ENCODE data around the gene TBC1D13. TPM values are rescaled to one million over a fixed set of nuclear protein-coding genes. Genes with fewer than 3 reads are reported as not detected.

The TBC1D13 gene
- total RNA-seq, 1 experiment from 2014 or later = 5.9 TPM

- no peaks in the 10 kb centered on the region for H3K9me3 ChIP-seq (replicated peaks)
- H3K27ac ChIP-seq = no peak overlapping the region
- peaks cover 45% of the 10 kb centered on the region for H3K36me3 ChIP-seq
- DNase-seq (ENCODE audit: low read depth in 1 of 2, low spot score in 2 of 2) = no peak
- no peak overlapping the region for H3K4me3 ChIP-seq
- no peaks in the 10 kb centered on the region for H3K27me3 ChIP-seq (replicated peaks)
- H3K4me1 ChIP-seq (replicated peaks) = peaks cover 8% of the 10 kb centered on the region
Measured at GRCh38 chr9:128819716-128820664, 32.9 kb downstream of the TBC1D13 start.

- peaks cover 8% of the 10 kb centered on the region for H3K4me1 ChIP-seq (replicated peaks)
- no peak for DNase-seq (ENCODE audit: low read depth in 1 of 2, low spot score in 2 of 2)
- H3K9me3 ChIP-seq (replicated peaks) = no peaks in the 10 kb centered on the region
- H3K27ac ChIP-seq = no peak overlapping the region
- H3K27me3 ChIP-seq (replicated peaks) = no peaks in the 10 kb centered on the region
- peaks cover 54% of the 10 kb centered on the region for H3K36me3 ChIP-seq
- H3K4me3 ChIP-seq = no peak overlapping the region
Measured at GRCh38 chr9:128820665-128821583, 33.9 kb downstream of the TBC1D13 start.

GRCh38 chr9:128821584-128822406 is 34.7 kb downstream of the TBC1D13 start:
- H3K27ac ChIP-seq = no peak overlapping the region
- H3K4me3 ChIP-seq = no peak overlapping the region
- H3K36me3 ChIP-seq = peaks cover 63% of the 10 kb centered on the region
- no peaks in the 10 kb centered on the region for H3K9me3 ChIP-seq (replicated peaks)
- peaks cover 8% of the 10 kb centered on the region for H3K4me1 ChIP-seq (replicated peaks)
- no peak for DNase-seq (ENCODE audit: low read depth in 1 of 2, low spot score in 2 of 2)
- no peaks in the 10 kb centered on the region for H3K27me3 ChIP-seq (replicated peaks)

- Histone ChIP-seq H3K9me3 (replicated peaks) (no peaks in the 10 kb centered on the region), H3K36me3 (peaks cover 70% of the 10 kb centered on the region), H3K27ac (no peak overlapping the region), H3K4me1 (replicated peaks) (peaks cover 8% of the 10 kb centered on the region), H3K4me3 (no peak overlapping the region), H3K27me3 (replicated peaks) (no peaks in the 10 kb centered on the region)
- DNase-seq (ENCODE audit: low read depth in 1 of 2, low spot score in 2 of 2) = no peak
Measured at GRCh38 chr9:128822407-128823042, 35.5 kb downstream of the TBC1D13 start.

GRCh38 chr9:128823362-128823902 is 36.4 kb downstream of the TBC1D13 start:
- H3K4me1 ChIP-seq (replicated peaks) = peaks cover 8% of the 10 kb centered on the region
- H3K27me3 ChIP-seq (replicated peaks) = no peaks in the 10 kb centered on the region
- no peaks in the 10 kb centered on the region for H3K9me3 ChIP-seq (replicated peaks)
- no peak for DNase-seq (ENCODE audit: low read depth in 1 of 2, low spot score in 2 of 2)
- H3K27ac ChIP-seq = no peak overlapping the region
- peaks cover 79% of the 10 kb centered on the region for H3K36me3 ChIP-seq
- H3K4me3 ChIP-seq = no peak overlapping the region

- Histone ChIP-seq H3K27ac (no peak overlapping the region), H3K27me3 (replicated peaks) (no peaks in the 10 kb centered on the region), H3K36me3 (peaks cover 83% of the 10 kb centered on the region), H3K9me3 (replicated peaks) (no peaks in the 10 kb centered on the region), H3K4me3 (no peak overlapping the region), H3K4me1 (replicated peaks) (peaks cover 10% of the 10 kb centered on the region)
- no peak for DNase-seq (ENCODE audit: low read depth in 1 of 2, low spot score in 2 of 2)
Measured at GRCh38 chr9:128823903-128824406, 36.9 kb downstream of the TBC1D13 start.

- DNase-seq (ENCODE audit: low read depth in 1 of 2, low spot score in 2 of 2) = no peak
- peaks cover 84% of the 10 kb centered on the region for H3K36me3 ChIP-seq
- H3K27ac ChIP-seq = no peak overlapping the region
- peaks cover 8% of the 10 kb centered on the region for H3K4me1 ChIP-seq (replicated peaks)
- H3K4me3 ChIP-seq = no peak overlapping the region
- no peaks in the 10 kb centered on the region for H3K27me3 ChIP-seq (replicated peaks)
- H3K9me3 ChIP-seq (replicated peaks) = no peaks in the 10 kb centered on the region
Measured at GRCh38 chr9:128824911-128825310, 37.9 kb downstream of the TBC1D13 start.

- no peak for DNase-seq (ENCODE audit: low read depth in 1 of 2, low spot score in 2 of 2)
- Histone ChIP-seq H3K27ac (no peak overlapping the region), H3K4me1 (replicated peaks) (peaks cover 12% of the 10 kb centered on the region), H3K36me3 (peaks cover 79% of the 10 kb centered on the region), H3K27me3 (replicated peaks) (no peaks in the 10 kb centered on the region), H3K9me3 (replicated peaks) (no peaks in the 10 kb centered on the region), H3K4me3 (no peak overlapping the region)
Measured at GRCh38 chr9:128825923-128826700, 39.1 kb downstream of the TBC1D13 start.

GRCh38 chr9:128828267-128828666 is 41.2 kb downstream of the TBC1D13 start:
- Histone ChIP-seq H3K27me3 (replicated peaks) (no peaks in the 10 kb centered on the region), H3K4me1 (replicated peaks) (peaks cover 12% of the 10 kb centered on the region), H3K36me3 (peaks cover 59% of the 10 kb centered on the region), H3K9me3 (replicated peaks) (no peaks in the 10 kb centered on the region), H3K4me3 (no peak overlapping the region), H3K27ac (no peak overlapping the region)
- no peak for DNase-seq (ENCODE audit: low read depth in 1 of 2, low spot score in 2 of 2)

- DNase-seq (ENCODE audit: low read depth in 1 of 2, low spot score in 2 of 2) = no peak
- Histone ChIP-seq H3K4me1 (replicated peaks) (peaks cover 12% of the 10 kb centered on the region), H3K36me3 (peaks cover 55% of the 10 kb centered on the region), H3K4me3 (peak overlapping the region; percentile 80), H3K27ac (peak overlapping the region; percentile 30), H3K27me3 (replicated peaks) (no peaks in the 10 kb centered on the region), H3K9me3 (replicated peaks) (no peaks in the 10 kb centered on the region)
Measured at GRCh38 chr9:128828719-128829452, 41.8 kb downstream of the TBC1D13 start.

GRCh38 chr9:128829477-128830251 is 42.6 kb downstream of the TBC1D13 start, which contains the start of gene SPOUT1:
TSS of gene SPOUT1 (minus strand) at chr9:128829794. CDS start at chr9:128829780, 14 bp downstream.
- peak; percentile 89 to 92 for DNase-seq (ENCODE audit: low read depth in 1 of 2, low spot score in 2 of 2)
- Histone ChIP-seq H3K27ac (peak within 1 kb of the TSS; percentile 30), H3K4me1 (replicated peaks) (peaks cover 12% of the 10 kb centered on the region), H3K27me3 (replicated peaks) (no peaks in the 10 kb centered on the region), H3K36me3 (peaks cover 47% of the 10 kb centered on the region), H3K4me3 (peak within 1 kb of the TSS; percentile 80), H3K9me3 (replicated peaks) (no peaks in the 10 kb centered on the region)
